IMR-90 (cell line): Measurements from ENCODE around the gene TRA2A.

Experiments
- BHLHE40 ChIP-seq: fragments of 150-350 bp; IDR thresholded peaks from 2 replicates; pipeline ENCODE4 v1.6.1; 2016; ENCODE audit warnings: mild to moderate bottlenecking, low read depth, low read length
- CEBPB ChIP-seq: IDR thresholded peaks from 2 replicates; pipeline ENCODE4 v1.6.1; 2012; ENCODE audit warnings: low read depth, low read length, improper control_type of control experiment
- CTCF ChIP-seq: conservative IDR thresholded peaks from 2 replicates; pipeline ENCODE4 v1.5.1; 2012; ENCODE audit warnings: mild to moderate bottlenecking, low read depth, low read length, improper control_type of control experiment
- ELK1 ChIP-seq: fragments of 150-350 bp; IDR thresholded peaks from 2 replicates; pipeline ENCODE4 v1.6.1; 2016; ENCODE audit warnings: low read depth, mild to moderate bottlenecking, low read length, moderate library complexity, borderline replicate concordance
- FOS ChIP-seq: fragments of 150-350 bp; IDR thresholded peaks from 2 replicates; pipeline ENCODE4 v1.6.1; 2016; ENCODE audit warnings: low read depth, low read length
- MAFK ChIP-seq: IDR thresholded peaks from 2 replicates; pipeline ENCODE4 v1.6.1; 2012; ENCODE audit warnings: low read depth, low read length, improper control_type of control experiment
- NFE2L2 ChIP-seq: fragments of 150-350 bp; IDR thresholded peaks from 2 replicates; pipeline ENCODE4 v1.6.1; 2016; ENCODE audit warnings: low read depth, mild to moderate bottlenecking, low read length
- POLR2A ChIP-seq: IDR thresholded peaks from 2 replicates; pipeline ENCODE4 v1.6.1; 2012; ENCODE audit warnings: mild to moderate bottlenecking, low read depth, low read length
- RAD21 ChIP-seq: IDR thresholded peaks from 2 replicates; pipeline ENCODE4 v1.6.1; 2012; ENCODE audit warnings: low read length, improper control_type of control experiment
- RCOR1 ChIP-seq: IDR thresholded peaks from 2 replicates; pipeline ENCODE4 v1.6.1; 2012; ENCODE audit warnings: mild to moderate bottlenecking, low read length, improper control_type of control experiment; ENCODE audit not compliant: insufficient replicate concordance
- RFX5 ChIP-seq: IDR thresholded peaks from 2 replicates; pipeline ENCODE4 v1.8.0; 2012; ENCODE audit warnings: low read depth, mild to moderate bottlenecking, low read length, moderate library complexity
- SMC3 ChIP-seq: fragments of 150-350 bp; IDR thresholded peaks from 2 replicates; pipeline ENCODE4 v1.6.1; 2016; ENCODE audit warnings: low read depth, mild to moderate bottlenecking, antibody characterized with exemption, low read length, moderate library complexity

GRCh38 chr7:23456093-23456492 is 75.7 kb downstream of the TRA2A start:
- TF ChIP-seq MAFK (no peak), POLR2A (no peak), RAD21 (no peak), CTCF (no peak), RCOR1 (no peak), SMC3 (no peak), FOS (no peak), BHLHE40 (no peak), RFX5 (no peak), CEBPB (no peak), ELK1 (no peak), NFE2L2 (no peak)
